Measurements from ENCODE around the gene PDXK. TPM values are rescaled to one million over a fixed set of nuclear protein-coding genes. Genes with fewer than 3 reads are reported as not detected.

The PDXK gene
- total RNA-seq, 1 experiment from 2014 or later: 175 TPM

GRCh38 chr21:43688906-43689305 lies 30.0 kb upstream of the PDXK start:
- no peaks in the 10 kb centered on the region for H3K4me1 ChIP-seq (replicated peaks; ENCODE audit: insufficient read depth)
- H3K27me3 ChIP-seq (ENCODE audit: insufficient read depth, low read depth): no peaks in the 10 kb centered on the region
- no peak overlapping the region for H3K27ac ChIP-seq
- TF ChIP-seq CTCF (conservative IDR thresholded peaks at IDR 0.05) (no peak), EZH2 (IDR thresholded peaks at IDR 0.05; ENCODE audit: low read depth) (no peak)
- no peak overlapping the region for H2AFZ ChIP-seq
- no peaks in the 10 kb centered on the region for H3K9me3 ChIP-seq (ENCODE audit: insufficient read depth, low read depth)
- no peak overlapping the region for H3K4me3 ChIP-seq
- H3F3A ChIP-seq (ENCODE audit: insufficient read depth, low read depth): no peaks in the 10 kb centered on the region
- no peak overlapping the region for H3K4me2 ChIP-seq
- no TSS peak for BruUV-seq (replicated peaks)
- CTCF ChIA-PET: no interaction called here
- H3K36me3 ChIP-seq (ENCODE audit: low read depth): peaks cover 5% of the 10 kb centered on the region; the same call in 1 of the 2 replicates
- H3K9me2 ChIP-seq (ENCODE audit: insufficient read depth): no peaks in the 10 kb centered on the region
- no peaks in the 10 kb centered on the region for H3K79me2 ChIP-seq (ENCODE audit: low read depth)
- intact Hi-C loops (cut with micrococcal nuclease; ENCODE audit: unreplicated experiment): no loop called here
- H4K20me1 ChIP-seq (ENCODE audit: insufficient read depth): no peaks in the 10 kb centered on the region
- DNase-seq: no peak
- POLR2A ChIA-PET (ENCODE audit: unreplicated experiment): no interaction called here

- no peaks in the 10 kb centered on the region for H3K9me2 ChIP-seq (ENCODE audit: insufficient read depth)
- TF ChIP-seq EZH2 (IDR thresholded peaks at IDR 0.05; ENCODE audit: low read depth): no peak
- TF ChIP-seq CTCF (conservative IDR thresholded peaks at IDR 0.05): no peak
- H3F3A ChIP-seq (ENCODE audit: insufficient read depth, low read depth): no peaks in the 10 kb centered on the region
- H3K4me1 ChIP-seq (replicated peaks; ENCODE audit: insufficient read depth): no peaks in the 10 kb centered on the region
- no peak overlapping the region for H3K27ac ChIP-seq
- H3K9me3 ChIP-seq (ENCODE audit: insufficient read depth, low read depth): no peaks in the 10 kb centered on the region
- H4K20me1 ChIP-seq (ENCODE audit: insufficient read depth): no peaks in the 10 kb centered on the region
- intact Hi-C loops (cut with micrococcal nuclease; ENCODE audit: unreplicated experiment): no loop called here
- H3K27me3 ChIP-seq (ENCODE audit: insufficient read depth, low read depth): no peaks in the 10 kb centered on the region
- no peak overlapping the region for H3K4me2 ChIP-seq
- no peak for DNase-seq
- no peaks in the 10 kb centered on the region for H3K79me2 ChIP-seq (ENCODE audit: low read depth)
- ChIA-PET POLR2A (ENCODE audit: unreplicated experiment) (no interaction called here), CTCF (no interaction called here)
- no peak overlapping the region for H3K4me3 ChIP-seq
- no TSS peak for BruUV-seq (replicated peaks)
- no peak overlapping the region for H2AFZ ChIP-seq
- H3K36me3 ChIP-seq (ENCODE audit: low read depth): peaks cover 1% of the 10 kb centered on the region; the same call in 1 of the 2 replicates
Measured at GRCh38 chr21:43689556-43690337, 29.2 kb upstream of the PDXK start.

- no peaks in the 10 kb centered on the region for H3K79me2 ChIP-seq (ENCODE audit: low read depth)
- ChIA-PET CTCF (no interaction called here), POLR2A (ENCODE audit: unreplicated experiment) (no interaction called here)
- intact Hi-C loops (cut with micrococcal nuclease; ENCODE audit: unreplicated experiment): no loop called here
- no peaks in the 10 kb centered on the region for H3K27me3 ChIP-seq (ENCODE audit: insufficient read depth, low read depth)
- H4K20me1 ChIP-seq (ENCODE audit: insufficient read depth): no peaks in the 10 kb centered on the region
- no peak overlapping the region for H3K4me3 ChIP-seq
- H3K27ac ChIP-seq: no peak overlapping the region
- no peaks in the 10 kb centered on the region for H3K4me1 ChIP-seq (replicated peaks; ENCODE audit: insufficient read depth)
- no peak for DNase-seq
- no peak overlapping the region for H3K4me2 ChIP-seq
- H3F3A ChIP-seq (ENCODE audit: insufficient read depth, low read depth): no peaks in the 10 kb centered on the region
- H3K9me3 ChIP-seq (ENCODE audit: insufficient read depth, low read depth): no peaks in the 10 kb centered on the region
- TF ChIP-seq CTCF (conservative IDR thresholded peaks at IDR 0.05) (no peak), EZH2 (IDR thresholded peaks at IDR 0.05; ENCODE audit: low read depth) (no peak)
- H3K36me3 ChIP-seq (ENCODE audit: low read depth): no peaks in the 10 kb centered on the region
- H3K9me2 ChIP-seq (ENCODE audit: insufficient read depth): no peaks in the 10 kb centered on the region
- no TSS peak for BruUV-seq (replicated peaks)
- H2AFZ ChIP-seq: no peak overlapping the region
Measured at GRCh38 chr21:43690346-43690745, 28.6 kb upstream of the PDXK start.

All from PC-9 (cell line).